Spleen (tissue), 7 donors: ENCODE measurements around the gene MYO1B.

Source experiments
- POLR2AphosphoS5 ChIP-seq, 3 donors: sonication (generic); formaldehyde crosslinking; IDR thresholded peaks; one replicate each; pipeline ENCODE4 v1.5.1; 2017; ENCODE audit warnings: antibody characterized with exemption in 3 of 3
- TF ChIP-seq, protein P1 (sequence below), 11 experiments: fragments of 200-600 bp in 7 of 11; fragments of 450-650 bp in 4 of 11; sonication (generic) in 4 of 11; IDR thresholded peaks in 8 of 11; conservative IDR thresholded peaks in 3 of 11; 1 replicate in 7 of 11; 2 replicates in 4 of 11; pipeline versions ENCODE4 v1.4.0 to v1.8.0; 2016 to 2021; ENCODE audit warnings: antibody characterized with exemption in 11 of 11, inconsistent platforms in 4 of 11, mild to moderate bottlenecking in 1 of 11
- donor health status: DM: no; HTN: no; CAD: no; lungs with moderate emphysema.
- donor health status: DM: no; HTN: no; CAD: no.
- donor health status: DM: no; HTN: no; CAD: no.

DNA sequence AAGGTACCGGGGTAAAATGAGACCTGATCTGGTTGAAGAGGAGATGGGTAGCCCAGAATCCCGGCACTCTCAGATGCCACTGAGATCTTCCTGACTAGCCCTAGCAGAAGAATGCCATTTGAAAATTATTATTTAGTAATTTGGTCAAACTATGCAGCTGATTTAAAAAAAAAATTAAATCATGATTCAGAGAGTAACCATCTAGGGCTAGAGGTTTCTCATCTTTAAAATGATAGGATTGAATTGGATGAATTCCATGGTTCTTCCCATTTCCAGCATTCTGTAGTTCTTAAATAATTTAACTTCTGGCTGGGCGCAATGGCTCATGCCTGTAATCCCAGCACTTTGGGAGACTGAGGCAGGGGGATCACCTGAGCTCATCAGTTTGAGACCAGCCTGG, 106.1 kb downstream of the MYO1B start:
- TF ChIP-seq, protein P1, sequence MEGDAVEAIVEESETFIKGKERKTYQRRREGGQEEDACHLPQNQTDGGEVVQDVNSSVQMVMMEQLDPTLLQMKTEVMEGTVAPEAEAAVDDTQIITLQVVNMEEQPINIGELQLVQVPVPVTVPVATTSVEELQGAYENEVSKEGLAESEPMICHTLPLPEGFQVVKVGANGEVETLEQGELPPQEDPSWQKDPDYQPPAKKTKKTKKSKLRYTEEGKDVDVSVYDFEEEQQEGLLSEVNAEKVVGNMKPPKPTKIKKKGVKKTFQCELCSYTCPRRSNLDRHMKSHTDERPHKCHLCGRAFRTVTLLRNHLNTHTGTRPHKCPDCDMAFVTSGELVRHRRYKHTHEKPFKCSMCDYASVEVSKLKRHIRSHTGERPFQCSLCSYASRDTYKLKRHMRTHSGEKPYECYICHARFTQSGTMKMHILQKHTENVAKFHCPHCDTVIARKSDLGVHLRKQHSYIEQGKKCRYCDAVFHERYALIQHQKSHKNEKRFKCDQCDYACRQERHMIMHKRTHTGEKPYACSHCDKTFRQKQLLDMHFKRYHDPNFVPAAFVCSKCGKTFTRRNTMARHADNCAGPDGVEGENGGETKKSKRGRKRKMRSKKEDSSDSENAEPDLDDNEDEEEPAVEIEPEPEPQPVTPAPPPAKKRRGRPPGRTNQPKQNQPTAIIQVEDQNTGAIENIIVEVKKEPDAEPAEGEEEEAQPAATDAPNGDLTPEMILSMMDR (IDR thresholded peaks at IDR 0.05 in 8 of 11, conservative IDR thresholded peaks at IDR 0.05 in 3 of 11), result no peak
- TF ChIP-seq POLR2AphosphoS5 (IDR thresholded peaks at IDR 0.05), result no peak
